ENCODE results near the gene ANO6.

Gene ANO6

GRCh38 chr12:45419317-45419814 lies 203.5 kb downstream of the ANO6 start:
- Histone ChIP-seq H3K27me3 (ENCODE audit: insufficient read depth, insufficient read length) (no peaks in the 10 kb centered on the region), H3K4me3 (ENCODE audit: insufficient read length, low read depth) (no peak overlapping the region), H3K9me3 (ENCODE audit: insufficient read depth, low read length) (no peaks in the 10 kb centered on the region), H3K36me3 (ENCODE audit: insufficient read depth, insufficient read length, low read length) (peaks cover 76% of the 10 kb centered on the region), H3K9ac (ENCODE audit: insufficient read length, low read depth) (no peak overlapping the region), H3K4me1 (ENCODE audit: insufficient read depth, insufficient read length) (no peaks in the 10 kb centered on the region)
- no peak for DNase-seq (ENCODE audit: low read depth, low spot score)
- TF ChIP-seq YY1 (IDR thresholded peaks at IDR 0.05; ENCODE audit: insufficient read depth, insufficient read length) (no peak), ZNF274 (IDR thresholded peaks at IDR 0.05; ENCODE audit: low read depth, low read length) (no peak), SUZ12 (IDR thresholded peaks at IDR 0.05; ENCODE audit: extremely low read depth, insufficient read depth, insufficient read length) (no peak)

DNA sequence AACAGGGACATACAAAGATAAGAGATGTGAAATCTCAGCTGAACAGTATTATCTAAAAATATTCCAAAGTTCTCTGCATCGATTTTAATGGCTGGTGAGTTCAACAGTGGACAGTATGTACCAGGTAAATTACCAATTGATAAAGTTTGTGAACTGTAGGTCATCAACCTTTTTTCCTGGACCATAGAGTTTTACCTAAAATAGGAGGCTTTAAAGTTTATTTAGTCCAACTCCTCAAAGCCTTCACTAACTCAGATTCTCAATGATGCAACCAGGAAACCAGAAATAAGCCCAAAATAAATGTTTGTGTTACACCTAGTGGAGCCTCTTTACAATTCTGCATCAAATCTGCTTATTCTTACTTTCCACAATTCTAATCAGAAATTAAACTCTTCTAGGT lies 205.8 kb downstream of the ANO6 start:
- H3K9ac ChIP-seq (ENCODE audit: insufficient read length, low read depth): no peak overlapping the region

DNA sequence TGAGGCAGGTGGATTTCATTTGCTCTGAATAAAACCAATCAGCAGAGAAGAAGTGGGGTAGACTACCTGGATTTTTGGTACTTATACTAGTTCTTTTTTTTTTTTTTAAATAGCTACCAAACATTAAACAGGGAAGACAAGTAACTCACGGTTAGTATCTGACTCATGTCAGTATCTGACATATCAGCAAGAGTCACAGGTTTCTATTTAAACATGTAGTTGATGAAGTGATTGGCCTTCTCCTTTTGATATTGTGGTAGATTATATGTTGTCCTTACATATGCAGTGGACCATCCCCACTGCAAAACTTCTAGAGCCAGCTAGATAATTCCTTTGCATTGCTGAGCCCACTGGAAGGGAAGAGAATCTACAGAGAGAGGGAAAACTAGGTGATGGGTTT lies 208.0 kb downstream of the ANO6 start:
- Histone ChIP-seq H3K9ac (ENCODE audit: insufficient read length, low read depth) (no peak overlapping the region), H3K27me3 (ENCODE audit: insufficient read depth, insufficient read length) (no peaks in the 10 kb centered on the region), H3K4me3 (ENCODE audit: insufficient read length, low read depth) (no peak overlapping the region), H3K36me3 (ENCODE audit: insufficient read depth, insufficient read length, low read length) (peaks cover 82% of the 10 kb centered on the region), H3K9me3 (ENCODE audit: insufficient read depth, low read length) (no peaks in the 10 kb centered on the region), H3K4me1 (ENCODE audit: insufficient read depth, insufficient read length) (no peaks in the 10 kb centered on the region)
- TF ChIP-seq YY1 (IDR thresholded peaks at IDR 0.05; ENCODE audit: insufficient read depth, insufficient read length): no peak
- TF ChIP-seq ZNF274 (IDR thresholded peaks at IDR 0.05; ENCODE audit: low read depth, low read length): no peak
- no peak for TF ChIP-seq SUZ12 (IDR thresholded peaks at IDR 0.05; ENCODE audit: extremely low read depth, insufficient read depth, insufficient read length)
- DNase-seq (ENCODE audit: low read depth, low spot score): no peak

More for the DNA sequence above, 205.8 kb downstream of the ANO6 start:
- H3K9me3 ChIP-seq (ENCODE audit: insufficient read depth, low read length): no peaks in the 10 kb centered on the region
- no peak for DNase-seq (ENCODE audit: low read depth, low spot score)
- TF ChIP-seq ZNF274 (IDR thresholded peaks at IDR 0.05; ENCODE audit: low read depth, low read length) (no peak), SUZ12 (IDR thresholded peaks at IDR 0.05; ENCODE audit: extremely low read depth, insufficient read depth, insufficient read length) (no peak), YY1 (IDR thresholded peaks at IDR 0.05; ENCODE audit: insufficient read depth, insufficient read length) (no peak)
- H3K27me3 ChIP-seq (ENCODE audit: insufficient read depth, insufficient read length): no peaks in the 10 kb centered on the region
- H3K4me1 ChIP-seq (ENCODE audit: insufficient read depth, insufficient read length): no peaks in the 10 kb centered on the region
- H3K4me3 ChIP-seq (ENCODE audit: insufficient read length, low read depth): no peak overlapping the region
- peaks cover 82% of the 10 kb centered on the region for H3K36me3 ChIP-seq (ENCODE audit: insufficient read depth, insufficient read length, low read length)

DNA sequence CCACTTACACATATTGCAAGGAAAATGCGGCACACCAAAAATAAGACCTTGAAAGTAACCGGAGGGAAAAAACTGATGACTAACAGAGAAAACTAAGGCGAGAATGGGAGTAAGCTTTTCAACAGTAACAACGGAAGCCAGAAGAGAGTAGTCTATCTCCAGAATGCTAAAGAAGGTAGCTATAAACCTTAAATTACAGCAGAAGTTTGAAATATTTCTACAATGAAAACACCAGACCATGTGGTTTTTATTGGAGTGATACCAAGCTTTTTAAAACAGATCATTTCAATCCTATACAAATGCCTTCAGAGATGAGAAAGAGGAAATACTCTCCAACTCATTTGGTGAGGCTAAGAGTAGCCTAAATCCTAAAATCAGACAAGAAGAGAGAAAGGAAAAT lies 209.5 kb downstream of the ANO6 start:
- no peak for TF ChIP-seq ZNF274 (IDR thresholded peaks at IDR 0.05; ENCODE audit: low read depth, low read length)
- TF ChIP-seq YY1 (IDR thresholded peaks at IDR 0.05; ENCODE audit: insufficient read depth, insufficient read length): no peak
- TF ChIP-seq SUZ12 (IDR thresholded peaks at IDR 0.05; ENCODE audit: extremely low read depth, insufficient read depth, insufficient read length): no peak
- H3K4me1 ChIP-seq (ENCODE audit: insufficient read depth, insufficient read length): no peaks in the 10 kb centered on the region
- H3K9ac ChIP-seq (ENCODE audit: insufficient read length, low read depth): no peak overlapping the region
- no peak for DNase-seq (ENCODE audit: low read depth, low spot score)
- no peaks in the 10 kb centered on the region for H3K27me3 ChIP-seq (ENCODE audit: insufficient read depth, insufficient read length)
- peaks cover 88% of the 10 kb centered on the region for H3K36me3 ChIP-seq (ENCODE audit: insufficient read depth, insufficient read length, low read length)
- H3K9me3 ChIP-seq (ENCODE audit: insufficient read depth, low read length): no peaks in the 10 kb centered on the region
- no peak overlapping the region for H3K4me3 ChIP-seq (ENCODE audit: insufficient read length, low read depth)

- no peak overlapping the region for H3K4me3 ChIP-seq (ENCODE audit: insufficient read length, low read depth)
- TF ChIP-seq YY1 (IDR thresholded peaks at IDR 0.05; ENCODE audit: insufficient read depth, insufficient read length): no peak
- TF ChIP-seq ZNF274 (IDR thresholded peaks at IDR 0.05; ENCODE audit: low read depth, low read length): no peak
- no peak for TF ChIP-seq SUZ12 (IDR thresholded peaks at IDR 0.05; ENCODE audit: extremely low read depth, insufficient read depth, insufficient read length)
- no peak for DNase-seq (ENCODE audit: low read depth, low spot score)
- H3K36me3 ChIP-seq (ENCODE audit: insufficient read depth, insufficient read length, low read length): peaks cover 90% of the 10 kb centered on the region
- H3K9me3 ChIP-seq (ENCODE audit: insufficient read depth, low read length): no peaks in the 10 kb centered on the region; the same call in 1 of the 2 replicates
- no peak overlapping the region for H3K9ac ChIP-seq (ENCODE audit: insufficient read length, low read depth)
- H3K27me3 ChIP-seq (ENCODE audit: insufficient read depth, insufficient read length): no peaks in the 10 kb centered on the region
- H3K4me1 ChIP-seq (ENCODE audit: insufficient read depth, insufficient read length): no peaks in the 10 kb centered on the region
These were observed 210.4 kb downstream of the ANO6 start for GRCh38 chr12:45426294-45426693.

GRCh38 chr12:45427042-45427441 lies 211.1 kb downstream of the ANO6 start:
- no peak for TF ChIP-seq YY1 (IDR thresholded peaks at IDR 0.05; ENCODE audit: insufficient read depth, insufficient read length)
- no peak for TF ChIP-seq SUZ12 (IDR thresholded peaks at IDR 0.05; ENCODE audit: extremely low read depth, insufficient read depth, insufficient read length)
- no peak for DNase-seq (ENCODE audit: low read depth, low spot score)
- no peaks in the 10 kb centered on the region for H3K4me1 ChIP-seq (ENCODE audit: insufficient read depth, insufficient read length)
- H3K27me3 ChIP-seq (ENCODE audit: insufficient read depth, insufficient read length): no peaks in the 10 kb centered on the region
- peaks cover 86% of the 10 kb centered on the region for H3K36me3 ChIP-seq (ENCODE audit: insufficient read depth, insufficient read length, low read length)
- no peak overlapping the region for H3K4me3 ChIP-seq (ENCODE audit: insufficient read length, low read depth)
- H3K9me3 ChIP-seq (ENCODE audit: insufficient read depth, low read length): peaks cover 7% of the 10 kb centered on the region
- H3K9ac ChIP-seq (ENCODE audit: insufficient read length, low read depth): no peak overlapping the region

DNA sequence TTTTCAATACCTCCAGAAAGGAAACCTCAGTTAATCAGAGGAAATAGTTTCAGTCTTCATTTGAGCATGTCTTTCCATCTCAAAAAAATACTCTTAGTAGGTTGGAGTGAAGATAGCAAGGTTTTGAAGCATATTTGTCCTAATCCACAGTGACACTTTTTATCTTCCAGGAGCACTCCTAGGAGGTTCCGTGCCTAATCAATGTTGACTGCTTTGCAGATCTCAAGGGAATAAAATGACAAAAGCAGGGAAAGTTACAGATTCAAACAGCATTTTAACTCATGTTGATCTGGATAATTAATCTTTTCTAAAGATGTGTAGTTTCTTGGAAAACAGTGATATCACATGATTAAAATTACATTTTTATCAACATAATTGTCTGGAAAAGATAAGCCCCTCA lies 213.9 kb downstream of the ANO6 start:
- Histone ChIP-seq H3K36me3 (ENCODE audit: insufficient read depth, insufficient read length, low read length) (peaks cover 61% of the 10 kb centered on the region), H3K4me3 (ENCODE audit: insufficient read length, low read depth) (no peak overlapping the region), H3K27me3 (ENCODE audit: insufficient read depth, insufficient read length) (no peaks in the 10 kb centered on the region), H3K9ac (ENCODE audit: insufficient read length, low read depth) (no peak overlapping the region), H3K4me1 (ENCODE audit: insufficient read depth, insufficient read length) (peaks cover 6% of the 10 kb centered on the region), H3K9me3 (ENCODE audit: insufficient read depth, low read length) (peaks cover 7% of the 10 kb centered on the region)
- no peak for DNase-seq (ENCODE audit: low read depth, low spot score)
- TF ChIP-seq SUZ12 (IDR thresholded peaks at IDR 0.05; ENCODE audit: extremely low read depth, insufficient read depth, insufficient read length) (no peak), ZNF274 (IDR thresholded peaks at IDR 0.05; ENCODE audit: low read depth, low read length) (no peak), YY1 (IDR thresholded peaks at IDR 0.05; ENCODE audit: insufficient read depth, insufficient read length) (no peak)
